ENCODE measurements around the gene CDH15.

- TF ChIP-seq, protein P1, sequence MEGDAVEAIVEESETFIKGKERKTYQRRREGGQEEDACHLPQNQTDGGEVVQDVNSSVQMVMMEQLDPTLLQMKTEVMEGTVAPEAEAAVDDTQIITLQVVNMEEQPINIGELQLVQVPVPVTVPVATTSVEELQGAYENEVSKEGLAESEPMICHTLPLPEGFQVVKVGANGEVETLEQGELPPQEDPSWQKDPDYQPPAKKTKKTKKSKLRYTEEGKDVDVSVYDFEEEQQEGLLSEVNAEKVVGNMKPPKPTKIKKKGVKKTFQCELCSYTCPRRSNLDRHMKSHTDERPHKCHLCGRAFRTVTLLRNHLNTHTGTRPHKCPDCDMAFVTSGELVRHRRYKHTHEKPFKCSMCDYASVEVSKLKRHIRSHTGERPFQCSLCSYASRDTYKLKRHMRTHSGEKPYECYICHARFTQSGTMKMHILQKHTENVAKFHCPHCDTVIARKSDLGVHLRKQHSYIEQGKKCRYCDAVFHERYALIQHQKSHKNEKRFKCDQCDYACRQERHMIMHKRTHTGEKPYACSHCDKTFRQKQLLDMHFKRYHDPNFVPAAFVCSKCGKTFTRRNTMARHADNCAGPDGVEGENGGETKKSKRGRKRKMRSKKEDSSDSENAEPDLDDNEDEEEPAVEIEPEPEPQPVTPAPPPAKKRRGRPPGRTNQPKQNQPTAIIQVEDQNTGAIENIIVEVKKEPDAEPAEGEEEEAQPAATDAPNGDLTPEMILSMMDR (IDR thresholded peaks at IDR 0.05) = no peak
- TF ChIP-seq EZH2 (IDR thresholded peaks at IDR 0.05; ENCODE audit: borderline replicate concordance, insufficient read depth, low read depth, low read length, poor library complexity, severe bottlenecking) = no peak
Measured at GRCh38 chr16:89140401-89140800, 31.1 kb upstream of the CDH15 start.
